H1 (cell line): Measurements from ENCODE around the gene VPS13D. TPM values are rescaled to one million over a fixed set of nuclear protein-coding genes. Genes with fewer than 3 reads are reported as not detected.

Experiments
- CTCF ChIA-PET: fragments of 300-600 bp; sonication (Branson Sonifier 250); formaldehyde crosslinking; loops from one replicate; lab custom pipeline; 2021; ENCODE audit not compliant: partially characterized antibody; lab: Charles Lee
- POLR2A ChIA-PET: fragments of 300-600 bp; sonication (Branson Sonifier 250); formaldehyde crosslinking; loops from one replicate; lab custom pipeline; 2021; ENCODE audit warnings: inconsistent platforms; ENCODE audit not compliant: partially characterized antibody; lab: Charles Lee
- DNase-seq, 2 experiments: peaks; one replicate each; pipeline versions ENCODE4 v3.0.0 to v3.0.0-alpha.2; 2010 to 2022; ENCODE audit warnings: low spot score in 2 of 2, low read depth in 1 of 2, mixed read lengths in 1 of 2
- FAIRE-seq: peaks from 2 replicates; lab custom pipeline; 2011; peaks lifted over from hg19 to GRCh38; lab: Jason Lieb, UNC
- H2AFZ ChIP-seq: 2 replicates; pipeline ENCODE4 v1.8.1; 2012; ENCODE audit warnings: low read length, inconsistent platforms
- H2AK5ac ChIP-seq: 2 replicates; pipeline ENCODE4 v1.6.1; 2013; ENCODE audit warnings: low read depth, low read length
- H2BK120ac ChIP-seq: replicated peaks from 2 replicates; pipeline ENCODE3; 2013; ENCODE audit warnings: low read depth, low read length, inconsistent platforms
- H2BK12ac ChIP-seq: 2 replicates; pipeline ENCODE4 v1.6.1; 2013; ENCODE audit warnings: low read depth, low read length
- H2BK15ac ChIP-seq: 2 replicates; pipeline ENCODE4 v1.6.1; 2013; ENCODE audit warnings: low read length
- H2BK20ac ChIP-seq: 2 replicates; pipeline ENCODE4 v1.6.1; 2013; ENCODE audit warnings: low read length
- H2BK5ac ChIP-seq: 2 replicates; pipeline ENCODE4 v1.6.1; 2013; ENCODE audit warnings: low read depth, low read length
- H3K14ac ChIP-seq: 2 replicates; pipeline ENCODE4 v1.6.1; 2013; ENCODE audit warnings: inconsistent platforms; ENCODE audit not compliant: insufficient read length
- H3K18ac ChIP-seq: 2 replicates; pipeline ENCODE4 v1.6.1; 2013; ENCODE audit warnings: low read length; ENCODE audit errors: extremely low read depth
- H3K23ac ChIP-seq: 2 replicates; pipeline ENCODE4 v1.6.1; 2013; ENCODE audit warnings: inconsistent platforms; ENCODE audit not compliant: insufficient read length
- H3K23me2 ChIP-seq: 2 replicates; pipeline ENCODE4 v1.6.1; 2013; ENCODE audit warnings: low read depth, low read length
- H3K27ac ChIP-seq: 2 replicates; pipeline ENCODE4 v1.6.1; 2011; ENCODE audit warnings: low read depth, low read length, inconsistent platforms
- H3K27me3 ChIP-seq, 4 experiments: replicated peaks in 1 of 4; 1 replicate in 1 of 4; 2 replicates in 3 of 4; pipeline versions ENCODE4 v1.6.1 to v1.8.1; 2011 to 2013; ENCODE audit warnings: low read length in 3 of 4, mild to moderate bottlenecking in 3 of 4, inconsistent platforms in 2 of 4, mixed read lengths in 2 of 4, moderate library complexity in 1 of 4; ENCODE audit not compliant: control insufficient read depth in 3 of 4, insufficient read depth in 3 of 4; ENCODE audit errors: extremely low read depth in 1 of 4
- H3K36me3 ChIP-seq, 4 experiments: 2 replicates each; pipeline versions ENCODE4 v1.6.1 to v1.8.1; 2011 to 2013; ENCODE audit warnings: mild to moderate bottlenecking in 4 of 4, low read length in 3 of 4, moderate library complexity in 2 of 4, control low read depth in 1 of 4, inconsistent platforms in 1 of 4; ENCODE audit not compliant: insufficient read depth in 4 of 4, control insufficient read depth in 2 of 4
- H3K4ac ChIP-seq: replicated peaks from 2 replicates; pipeline ENCODE3; 2013; ENCODE audit warnings: low read length, low read depth, mixed read lengths, inconsistent platforms; ENCODE audit not compliant: insufficient read length
- H3K4me1 ChIP-seq, 4 experiments: replicated peaks in 1 of 4; 1 replicate in 1 of 4; 2 replicates in 3 of 4; pipeline versions ENCODE4 v1.6.1 to v1.8.1; 2011 to 2013; ENCODE audit warnings: low read length in 3 of 4, inconsistent platforms in 2 of 4, mixed read lengths in 1 of 4; ENCODE audit not compliant: insufficient read depth in 4 of 4, control insufficient read depth in 3 of 4
- H3K4me2 ChIP-seq, 2 experiments: 2 replicates each; pipeline versions ENCODE4 v1.6.1 to v1.8.1; 2011 to 2013; ENCODE audit warnings: low read depth in 2 of 2, low read length in 2 of 2, control low read depth in 1 of 2, inconsistent platforms in 1 of 2, mild to moderate bottlenecking in 1 of 2; ENCODE audit not compliant: insufficient read depth in 1 of 2
- H3K4me3 ChIP-seq, 4 experiments: fragments of 200-600, 300-600 bp in 1 of 4; sonication (generic), shearing (Covaris generic), sonication (Bioruptor Twin) in 1 of 4; 2 replicates each; pipeline versions ENCODE4 v1.5.1 to v1.8.1; 2011 to 2016; ENCODE audit warnings: low read length in 4 of 4, low read depth in 3 of 4, control low read depth in 2 of 4, inconsistent platforms in 2 of 4, mild to moderate bottlenecking in 2 of 4, mixed read lengths in 1 of 4, moderate library complexity in 1 of 4; ENCODE audit not compliant: insufficient read depth in 2 of 4; ENCODE audit errors: extremely low read depth in 1 of 4
- H3K56ac ChIP-seq: replicated peaks from 2 replicates; pipeline ENCODE3; 2013; ENCODE audit warnings: low read depth, mild to moderate bottlenecking, mixed read lengths, low read length, inconsistent platforms; ENCODE audit not compliant: insufficient read length
- H3K79me1 ChIP-seq: 2 replicates; pipeline ENCODE4 v1.6.1; 2013; ENCODE audit warnings: low read depth, low read length, control low read depth
- H3K79me2 ChIP-seq, 2 experiments: 2 replicates each; pipeline versions ENCODE4 v1.6.1 to v1.8.1; 2012 to 2013; ENCODE audit warnings: low read length in 2 of 2, mild to moderate bottlenecking in 2 of 2, inconsistent platforms in 1 of 2; ENCODE audit not compliant: insufficient read depth in 2 of 2, control insufficient read depth in 1 of 2
- H3K9ac ChIP-seq, 4 experiments: replicated peaks in 1 of 4; 1 replicate in 1 of 4; 2 replicates in 3 of 4; pipeline versions ENCODE4 v1.6.1 to v1.8.1; 2011 to 2013; ENCODE audit warnings: low read depth in 3 of 4, low read length in 3 of 4, control low read depth in 2 of 4, mild to moderate bottlenecking in 2 of 4, moderate library complexity in 2 of 4, inconsistent platforms in 1 of 4; ENCODE audit errors: extremely low read depth in 1 of 4
- H3K9me3 ChIP-seq, 2 experiments: 2 replicates each; pipeline versions ENCODE4 v1.6.1 to v1.8.1; 2012 to 2013; ENCODE audit warnings: mild to moderate bottlenecking in 2 of 2, moderate library complexity in 2 of 2, control low read depth in 1 of 2, inconsistent platforms in 1 of 2, low read depth in 1 of 2, low read length in 1 of 2, mixed read lengths in 1 of 2; ENCODE audit not compliant: insufficient read depth in 2 of 2
- H4K20me1 ChIP-seq, 2 experiments: replicated peaks in 1 of 2; 2 replicates each; pipeline versions ENCODE3 to v1.8.1; 2011 to 2013; ENCODE audit warnings: inconsistent platforms in 2 of 2, low read length in 2 of 2, mild to moderate bottlenecking in 1 of 2; ENCODE audit not compliant: insufficient read depth in 2 of 2, control insufficient read depth in 1 of 2
- H4K5ac ChIP-seq: 2 replicates; pipeline ENCODE4 v1.6.1; 2013; ENCODE audit warnings: low read length, low read depth, mixed read lengths, inconsistent platforms; ENCODE audit not compliant: insufficient read length
- H4K8ac ChIP-seq: 2 replicates; pipeline ENCODE4 v1.8.0; 2013; ENCODE audit warnings: mild to moderate bottlenecking, moderate library complexity, low read length, inconsistent platforms; ENCODE audit not compliant: insufficient read depth; ENCODE audit errors: extremely low read depth
- H4K91ac ChIP-seq: replicated peaks from 2 replicates; pipeline ENCODE3; 2013; ENCODE audit warnings: low read length, mixed read lengths, inconsistent platforms; ENCODE audit not compliant: insufficient read length
- BCL11A ChIP-seq, 2 experiments: IDR thresholded peaks; one replicate each; pipeline ENCODE4 v1.6.1; 2011; ENCODE audit warnings: low read depth in 2 of 2, low read length in 2 of 2, mild to moderate bottlenecking in 2 of 2
- CBX5 ChIP-seq: fragments of 300-800, 300-1000 bp; sonication (generic); IDR thresholded peaks from 2 replicates; pipeline ENCODE4 v1.7.1; 2016; ENCODE audit warnings: antibody characterized with exemption, low read length, low read depth
- CHD2 ChIP-seq: IDR thresholded peaks from 2 replicates; pipeline ENCODE4 v1.6.1; 2012; ENCODE audit warnings: low read length, improper control_type of control experiment
- KDM1A ChIP-seq: fragments of 200-600, 300-600 bp; sonication (generic); IDR thresholded peaks from 2 replicates; pipeline ENCODE4 v1.7.1; 2016; ENCODE audit warnings: mild to moderate bottlenecking, low read length, borderline replicate concordance
- NANOG ChIP-seq: IDR thresholded peaks from 2 replicates; pipeline ENCODE4 v1.6.1; 2011; ENCODE audit warnings: low read length, low read depth, mild to moderate bottlenecking, inconsistent platforms; ENCODE audit not compliant: insufficient read depth, poor library complexity, severe bottlenecking
- POLR2A ChIP-seq, 2 experiments: IDR thresholded peaks; 1 replicate in 1 of 2; 2 replicates in 1 of 2; pipeline ENCODE4 v1.6.1; 2011; ENCODE audit warnings: low read depth in 2 of 2, low read length in 2 of 2, mild to moderate bottlenecking in 2 of 2; ENCODE audit errors: control extremely low read depth in 1 of 2
- TEAD4 ChIP-seq: IDR thresholded peaks from 2 replicates; pipeline ENCODE4 v1.6.1; 2012; ENCODE audit warnings: low read depth, low read length, inconsistent platforms, mixed read lengths
- WGBS, 2 experiments: shearing (Covaris generic) in 1 of 2; methylation state at CpG; one replicate each; pipeline versions ENCODE4 v1.1.6 to v1.1.7; 2013 to 2015; ENCODE audit warnings: low lambda C conversion rate in 2 of 2, mixed read lengths in 2 of 2, inconsistent platforms in 1 of 2, low coverage in 1 of 2, missing lambda C conversion rate in 1 of 2; ENCODE audit not compliant: insufficient replicate concordance in 2 of 2, insufficient coverage in 1 of 2, insufficient read length in 1 of 2; ENCODE audit errors: extremely low coverage in 1 of 2, missing lambda C conversion rate in 1 of 2; 5-methylcytosine and 5-hydroxymethylcytosine counted together
- polyA plus RNA-seq, 7 experiments: library from polyadenylated mRNA; depleted of rRNA in 3 of 7; stranded (reverse) in 5 of 7; unstranded in 2 of 7; fragments of >200 nt in 5 of 7; fragments of 200-250 nt in 2 of 7; gene quantifications; 1 replicate in 5 of 7; 2 replicates in 1 of 7; 4 replicates in 1 of 7; pipeline versions ENCODE4 v1.2.1 to v1.2.3, GENCODE V29; 2011 to 2013; ENCODE audit warnings: missing spikeins in 2 of 7, mixed read lengths in 2 of 7
- total RNA-seq: library from RNA; stranded (reverse); fragmentation: NEBNext Ultra II Directional; extraction: Animal tissue kit (Norgen Biotek cat#: 25700); gene quantifications from 2 replicates; pipeline ENCODE4 v1.2.1, GENCODE V29; 2021
- TF ChIP-seq, protein P1 (sequence below), 3 experiments: IDR thresholded peaks; 1 replicate in 2 of 3; 2 replicates in 1 of 3; pipeline versions ENCODE4 v1.5.1 to v1.6.1; 2011; ENCODE audit warnings: low read length in 3 of 3, mild to moderate bottlenecking in 3 of 3, inconsistent platforms in 2 of 3, low read depth in 1 of 3, moderate library complexity in 1 of 3; ENCODE audit not compliant: insufficient read depth in 1 of 3; ENCODE audit errors: control extremely low read depth in 1 of 3
- TF ChIP-seq, protein P2 (sequence below): IDR thresholded peaks from 2 replicates; pipeline ENCODE4 v1.6.1; 2011; ENCODE audit warnings: low read depth, mild to moderate bottlenecking, low read length; ENCODE audit not compliant: insufficient read depth

The VPS13D gene
- total and polyA plus RNA-seq, 2 of the 8 experiments (the other 6 are each of a cell fraction or from before 2014, with no cell fraction given), result 10.9 to 31.2 TPM

DNA sequence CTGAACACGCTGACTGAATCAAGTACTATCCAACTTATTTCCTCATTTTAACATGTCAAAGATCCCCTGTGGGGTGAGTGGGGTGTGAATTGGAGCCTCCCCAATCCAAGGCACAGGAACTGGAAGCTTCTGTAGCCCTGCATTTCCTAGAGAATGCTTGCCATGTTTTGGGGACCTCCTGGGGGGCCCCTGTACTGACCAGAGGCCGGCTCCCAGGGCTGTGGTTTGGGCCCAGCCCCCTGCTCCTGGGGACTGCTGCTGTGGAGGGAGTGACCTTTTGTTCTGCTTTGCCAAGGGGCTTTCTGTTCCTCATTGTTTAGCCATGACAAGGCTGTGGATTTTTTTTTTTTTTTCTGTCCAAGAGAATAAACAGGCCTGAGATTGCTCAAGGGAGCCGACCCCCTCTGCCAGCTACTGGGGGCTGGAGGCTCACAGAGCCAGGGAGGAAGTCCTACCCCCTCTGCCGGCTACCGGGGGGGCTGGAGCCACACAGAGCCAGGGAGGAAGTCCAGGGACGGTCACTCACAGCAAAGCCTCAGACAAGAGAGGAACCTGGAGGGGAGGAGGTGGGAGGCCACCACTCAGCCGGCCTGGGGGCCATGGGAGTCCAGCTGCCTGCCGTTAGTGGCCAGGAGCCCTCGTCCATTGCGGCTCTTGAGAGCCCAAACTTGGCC is 45.7 kb upstream of the VPS13D start:
- FAIRE-seq, result no peak
- no peak overlapping the region for H3K27ac ChIP-seq

More for the DNA sequence above, 45.7 kb upstream of the VPS13D start:
- ChIA-PET CTCF (interaction anchor here (1.0 to 9.7 kb wide), 7 partner anchors 15 to 92 kb away, joined by 3 to 165 read pairs (median 11); no protein-coding TSS in a partner anchor), POLR2A (interaction anchor here (0.8 kb wide), 1 partner anchor 276 kb away, joined by 4 read pairs; no protein-coding TSS in a partner anchor)
- Histone ChIP-seq H2AK5ac (no peak overlapping the region), H4K20me1 (no peaks in the 10 kb centered on the region), H2BK5ac (no peak overlapping the region), H3K9ac (no peak overlapping the region), H2AFZ (0 out of 2 replicates have a peak overlapping the region, but pooled peaks have one; percentile 30), H3K23me2 (no peaks in the 10 kb centered on the region), H2BK15ac (no peak overlapping the region), H3K27me3 (no peaks in the 10 kb centered on the region), H2BK12ac (peak overlapping the region; percentile 27; the same call in 1 of the 2 replicates), H3K14ac (no peak overlapping the region), H3K23ac (no peak overlapping the region), H3K9me3 (peaks cover 0 to 13% of the 10 kb centered on the region in 2 experiments; a peak in 1 of 4 replicates), H3K4me2 (peak overlapping the region in 1 of 2 experiments; percentile 17; a peak in 2 of 4 replicates), H2BK20ac (no peak overlapping the region), H3K18ac (peak overlapping the region; percentile 48; the same call in 1 of the 2 replicates), H2BK120ac (no peak overlapping the region), H3K4me3 (no peak overlapping the region; a peak in 2 of 8 replicates), H3K36me3 (no peaks in the 10 kb centered on the region), H4K8ac (peak overlapping the region; percentile 86), H3K4ac (no peak overlapping the region), H4K91ac (peak overlapping the region; percentile 75), H4K5ac (peak overlapping the region; percentile 42), H3K79me1 (no peaks in the 10 kb centered on the region), H3K56ac (no peak overlapping the region), H3K79me2 (no peaks in the 10 kb centered on the region), H3K4me1 (peaks cover 0 to 11% (median 7%) of the 10 kb centered on the region in 4 experiments; a peak in 6 of 7 replicates)
- no peak for DNase-seq
- TF ChIP-seq, protein P1, sequence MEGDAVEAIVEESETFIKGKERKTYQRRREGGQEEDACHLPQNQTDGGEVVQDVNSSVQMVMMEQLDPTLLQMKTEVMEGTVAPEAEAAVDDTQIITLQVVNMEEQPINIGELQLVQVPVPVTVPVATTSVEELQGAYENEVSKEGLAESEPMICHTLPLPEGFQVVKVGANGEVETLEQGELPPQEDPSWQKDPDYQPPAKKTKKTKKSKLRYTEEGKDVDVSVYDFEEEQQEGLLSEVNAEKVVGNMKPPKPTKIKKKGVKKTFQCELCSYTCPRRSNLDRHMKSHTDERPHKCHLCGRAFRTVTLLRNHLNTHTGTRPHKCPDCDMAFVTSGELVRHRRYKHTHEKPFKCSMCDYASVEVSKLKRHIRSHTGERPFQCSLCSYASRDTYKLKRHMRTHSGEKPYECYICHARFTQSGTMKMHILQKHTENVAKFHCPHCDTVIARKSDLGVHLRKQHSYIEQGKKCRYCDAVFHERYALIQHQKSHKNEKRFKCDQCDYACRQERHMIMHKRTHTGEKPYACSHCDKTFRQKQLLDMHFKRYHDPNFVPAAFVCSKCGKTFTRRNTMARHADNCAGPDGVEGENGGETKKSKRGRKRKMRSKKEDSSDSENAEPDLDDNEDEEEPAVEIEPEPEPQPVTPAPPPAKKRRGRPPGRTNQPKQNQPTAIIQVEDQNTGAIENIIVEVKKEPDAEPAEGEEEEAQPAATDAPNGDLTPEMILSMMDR (IDR thresholded peaks at IDR 0.05; ENCODE audit: control extremely low read depth in 1 of 3, insufficient read depth in 1 of 3, low read depth in 1 of 3, low read length in 3 of 3), result no peak
- TF ChIP-seq BCL11A (IDR thresholded peaks at IDR 0.05; ENCODE audit: low read depth in 2 of 2, low read length in 2 of 2) (no peak), POLR2A (IDR thresholded peaks at IDR 0.05; ENCODE audit: control extremely low read depth in 1 of 2, low read depth in 2 of 2, low read length in 2 of 2) (no peak), TEAD4 (no peak), KDM1A (no peak), CBX5 (no peak), CHD2 (no peak), NANOG (no peak)
- TF ChIP-seq, protein P2, sequence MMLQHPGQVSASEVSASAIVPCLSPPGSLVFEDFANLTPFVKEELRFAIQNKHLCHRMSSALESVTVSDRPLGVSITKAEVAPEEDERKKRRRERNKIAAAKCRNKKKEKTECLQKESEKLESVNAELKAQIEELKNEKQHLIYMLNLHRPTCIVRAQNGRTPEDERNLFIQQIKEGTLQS, result no peak
- WGBS, 2 experiments, result 63% methylated on average over 9 of the region's 10 CpGs; no CpG with 5 or more reads in 1 of the 2 experiments
